SU-DHL-6 (cell line): ENCODE measurements around the gene SETBP1.

Experiments
- H2AFZ ChIP-seq: fragments of 200-600 bp; sonication (generic); 2 replicates; pipeline ENCODE4 v1.6.1; 2014; ENCODE audit warnings: low read depth, mild to moderate bottlenecking, moderate library complexity, mixed read lengths, antibody characterized with exemption, low read length; ENCODE audit not compliant: severe bottlenecking
- H3F3A ChIP-seq: fragments of 200-600 bp; shearing (Covaris generic); 2 replicates; pipeline ENCODE4 v1.6.0; 2016; ENCODE audit warnings: antibody characterized with exemption, mild to moderate bottlenecking; ENCODE audit not compliant: insufficient read depth
- H3K27ac ChIP-seq: fragments of 200-600 bp; sonication (generic); 2 replicates; pipeline ENCODE4 v1.5.1; 2016; ENCODE audit warnings: low read depth, mild to moderate bottlenecking, low read length, moderate library complexity, mixed read lengths
- H3K27me3 ChIP-seq: fragments of 200-600 bp; sonication (generic), shearing (Covaris generic); 2 replicates; pipeline ENCODE4 v1.6.0; 2014; ENCODE audit warnings: mild to moderate bottlenecking, low read length
- H3K36me3 ChIP-seq: fragments of 200-600 bp; sonication (generic); 2 replicates; pipeline ENCODE4 v1.6.1; 2014; ENCODE audit warnings: mild to moderate bottlenecking, low read length, mixed read lengths
- H3K4me2 ChIP-seq: fragments of 300-600, 200-600 bp; shearing (Covaris generic), sonication (generic); 2 replicates; pipeline ENCODE4 v1.6.0; 2014; ENCODE audit warnings: low read length, low read depth, mild to moderate bottlenecking; ENCODE audit not compliant: poor library complexity, severe bottlenecking
- H3K4me3 ChIP-seq: fragments of 200-600 bp; sonication (generic); 2 replicates; pipeline ENCODE4 v1.5.1; 2014; ENCODE audit warnings: antibody characterized with exemption, low read length, mild to moderate bottlenecking, mixed read lengths; ENCODE audit not compliant: insufficient read depth, poor library complexity, severe bottlenecking
- H3K79me2 ChIP-seq: fragments of 200-600 bp; sonication (generic); 2 replicates; pipeline ENCODE4 v1.6.1; 2014; ENCODE audit warnings: mild to moderate bottlenecking, low read length, moderate library complexity; ENCODE audit not compliant: insufficient read depth
- H3K9ac ChIP-seq: fragments of 200-600 bp; sonication (generic); 2 replicates; pipeline ENCODE4 v1.7.0; 2014; ENCODE audit warnings: mild to moderate bottlenecking, low read length
- H3K9me2 ChIP-seq: fragments of 200-600 bp; sonication (generic); replicated peaks from 2 replicates; pipeline ENCODE4 v1.6.1; 2014; ENCODE audit warnings: low read length; ENCODE audit not compliant: insufficient read depth
- H3K9me3 ChIP-seq: fragments of 200-600 bp; sonication (generic); 2 replicates; pipeline ENCODE4 v1.6.1; 2014; ENCODE audit warnings: low read length, mixed read lengths; ENCODE audit not compliant: insufficient read depth
- H4K20me1 ChIP-seq: fragments of 200-600 bp; sonication (generic); 2 replicates; pipeline ENCODE4 v1.6.1; 2014; ENCODE audit warnings: low read depth, mild to moderate bottlenecking, antibody characterized with exemption, low read length, moderate library complexity, mixed read lengths
- CTCF ChIP-seq: fragments of 200-600 bp; sonication (generic); IDR thresholded peaks from one replicate; pipeline ENCODE4 v1.5.1; 2017; ENCODE audit warnings: antibody characterized with exemption, mild to moderate bottlenecking, low read length, moderate library complexity; ENCODE audit not compliant: insufficient read depth, poor library complexity, severe bottlenecking
- EZH2phosphoT487 ChIP-seq: fragments of 200-600 bp; sonication (generic), shearing (Covaris generic); conservative IDR thresholded peaks from 2 replicates; pipeline ENCODE4 v1.6.1; 2018; ENCODE audit warnings: mild to moderate bottlenecking, antibody characterized with exemption, low read length, moderate library complexity, mixed read lengths

The SETBP1 gene

GRCh38 chr18:44857744-44858491 is 177.2 kb downstream of the SETBP1 start:
- Histone ChIP-seq H4K20me1 (no peaks in the 10 kb centered on the region), H2AFZ (no peak overlapping the region), H3F3A (no peaks in the 10 kb centered on the region), H3K9me3 (no peaks in the 10 kb centered on the region), H3K4me2 (no peak overlapping the region), H3K27ac (no peak overlapping the region), H3K4me3 (no peak overlapping the region), H3K36me3 (no peaks in the 10 kb centered on the region), H3K79me2 (no peaks in the 10 kb centered on the region), H3K9me2 (no peaks in the 10 kb centered on the region), H3K27me3 (no peaks in the 10 kb centered on the region), H3K9ac (no peak overlapping the region)
- TF ChIP-seq CTCF (no peak), EZH2phosphoT487 (no peak)

DNA sequence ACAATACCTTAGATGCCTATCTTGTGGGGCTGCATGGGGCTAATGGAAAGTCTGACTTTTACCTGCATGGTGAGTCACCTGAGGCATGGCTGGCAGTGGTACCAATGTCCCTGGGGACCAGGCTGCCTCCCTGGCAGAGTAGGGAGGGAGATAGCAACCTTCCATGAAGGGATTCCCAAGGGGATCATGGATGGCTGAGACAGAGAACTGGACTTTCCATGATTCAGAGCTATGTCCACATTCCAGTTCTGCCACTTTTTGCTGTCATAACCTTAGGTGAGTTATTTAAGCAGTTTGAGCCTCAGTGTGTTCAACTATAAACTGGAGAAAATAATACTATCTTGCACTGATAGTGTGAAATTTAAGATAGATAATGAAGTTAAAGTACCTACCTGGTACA is 178.6 kb downstream of the SETBP1 start:
- H3F3A ChIP-seq, result no peaks in the 10 kb centered on the region

GRCh38 chr18:44859751-44860439 is 179.2 kb downstream of the SETBP1 start:
- no peak overlapping the region for H3K9ac ChIP-seq
- H2AFZ ChIP-seq, result no peak overlapping the region
- H3K4me3 ChIP-seq, result no peak overlapping the region
- H3K9me3 ChIP-seq, result no peaks in the 10 kb centered on the region
- no peaks in the 10 kb centered on the region for H3K27me3 ChIP-seq
- no peak overlapping the region for H3K27ac ChIP-seq
- H3K9me2 ChIP-seq, result no peaks in the 10 kb centered on the region
- H3K79me2 ChIP-seq, result no peaks in the 10 kb centered on the region
- no peak overlapping the region for H3K4me2 ChIP-seq
- no peaks in the 10 kb centered on the region for H3F3A ChIP-seq
- TF ChIP-seq CTCF (no peak), EZH2phosphoT487 (no peak)
- H4K20me1 ChIP-seq, result no peaks in the 10 kb centered on the region
- H3K36me3 ChIP-seq, result no peaks in the 10 kb centered on the region

More for the DNA sequence above, 178.6 kb downstream of the SETBP1 start:
- H3K4me2 ChIP-seq, result no peak overlapping the region
- H3K79me2 ChIP-seq, result no peaks in the 10 kb centered on the region
- no peaks in the 10 kb centered on the region for H3K36me3 ChIP-seq
- no peak overlapping the region for H2AFZ ChIP-seq
- no peak overlapping the region for H3K4me3 ChIP-seq
- no peaks in the 10 kb centered on the region for H4K20me1 ChIP-seq
- H3K27ac ChIP-seq, result no peak overlapping the region
- H3K9me3 ChIP-seq, result no peaks in the 10 kb centered on the region
- TF ChIP-seq EZH2phosphoT487 (no peak), CTCF (no peak)
- no peak overlapping the region for H3K9ac ChIP-seq
- no peaks in the 10 kb centered on the region for H3K27me3 ChIP-seq
- no peaks in the 10 kb centered on the region for H3K9me2 ChIP-seq
